Esophagus squamous epithelium (tissue), 5 donors: Measurements from ENCODE around the gene CFAP141. TPM values are rescaled to one million over a fixed set of nuclear protein-coding genes. Genes with fewer than 3 reads are reported as not detected.

Source experiments
- DNase-seq: peaks from one replicate; lab custom pipeline; 2025; lab: John Stamatoyannopoulos, UW
- H3K27ac ChIP-seq, 4 donors: fragments of 200-600 bp; sonication (generic); one replicate each; pipeline ENCODE4 v1.5.1; 2016 to 2019; ENCODE audit warnings: mild to moderate bottlenecking in 1 of 4
- H3K27me3 ChIP-seq, 4 donors: fragments of 200-600 bp; sonication (generic); 1 replicate in 3 of 4; 2 replicates in 1 of 4; pipeline versions ENCODE4 v1.5.1 to v1.6.0; 2017 to 2021; ENCODE audit warnings: antibody characterized with exemption in 1 of 4
- H3K36me3 ChIP-seq, 3 donors: fragments of 200-600 bp; sonication (generic); one replicate each; pipeline ENCODE4 v1.5.1; 2016 to 2019
- H3K4me1 ChIP-seq, 3 donors: fragments of 200-600 bp; sonication (generic); one replicate each; pipeline ENCODE4 v1.5.1; 2017 to 2019
- H3K4me3 ChIP-seq, 4 donors: fragments of 200-600 bp; sonication (generic); 1 replicate in 3 of 4; 2 replicates in 1 of 4; pipeline ENCODE4 v1.5.1; 2016 to 2019; ENCODE audit warnings: mild to moderate bottlenecking in 2 of 4, moderate library complexity in 1 of 4
- H3K9me3 ChIP-seq, 3 donors: fragments of 200-600 bp; sonication (generic); one replicate each; pipeline ENCODE4 v1.5.1; 2016 to 2019
- POLR2A ChIP-seq, 4 donors: fragments of 450-650 bp; IDR thresholded peaks; one replicate each; pipeline ENCODE4 v1.6.1; 2017; ENCODE audit warnings: antibody characterized with exemption in 4 of 4, mild to moderate bottlenecking in 4 of 4, moderate library complexity in 3 of 4
- WGBS, 2 donors: methylation state at CpG; one replicate each; pipeline ENCODE4 v1.1.5; 2018; 5-methylcytosine and 5-hydroxymethylcytosine counted together
- intact Hi-C: fragments of 100-400 bp; cut with DNase I; formaldehyde crosslinking; loops from one replicate; pipeline ENCODE4 v1.15.0; 2022
- total RNA-seq, 4 donors: library from RNA; depleted of rRNA; stranded (reverse); fragments of >200 nt; gene quantifications; one replicate each; pipeline ENCODE4 v1.1.0, GENCODE V29; 2016
- TF ChIP-seq, protein P1 (sequence below), 6 experiments: fragments of 450-650 bp in 4 of 6; fragments of 200-600 bp in 2 of 6; sonication (generic) in 2 of 6; IDR thresholded peaks; one replicate each; pipeline ENCODE4 v1.5.1; 2016 to 2019; ENCODE audit warnings: antibody characterized with exemption in 6 of 6, mild to moderate bottlenecking in 4 of 6, moderate library complexity in 4 of 6
- donor health status: DM: yes; HTN: yes; CAD: no.

The CFAP141 gene
- total RNA-seq, 4 donors from 2014 or later, result not detected

DNA sequence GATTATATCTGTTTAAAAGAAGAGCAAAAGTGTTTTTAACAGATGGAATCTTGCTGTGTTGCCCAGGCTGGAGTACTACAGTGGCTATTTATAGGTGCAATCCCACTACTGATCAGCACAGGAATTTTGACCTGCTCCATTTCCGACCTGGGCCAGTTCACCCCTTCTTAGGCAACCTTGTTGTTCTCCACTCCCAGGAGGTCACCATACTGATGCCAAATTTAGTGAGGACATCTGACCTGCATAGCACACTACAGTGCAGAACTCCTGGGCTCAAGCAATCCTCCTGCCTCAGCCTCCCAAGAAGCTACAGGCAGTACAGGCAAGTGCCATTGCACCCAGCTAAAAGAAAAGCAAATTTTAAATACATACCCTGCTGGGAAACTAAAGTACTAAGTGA is 39.9 kb downstream of the CFAP141 start:
- intact Hi-C loops, result no loop called here
- WGBS, 2 donors, result 80 to 90% methylated on average over 1 of the region's 1 CpG
- Histone ChIP-seq H3K36me3 (peaks cover 24 to 100% (median 67%) of the 10 kb centered on the region in 3 donors), H3K4me1 (no peaks in the 10 kb centered on the region), H3K4me3 (no peak overlapping the region), H3K9me3 (no peaks in the 10 kb centered on the region), H3K27me3 (no peaks in the 10 kb centered on the region), H3K27ac (no peak overlapping the region)
- no peak for TF ChIP-seq POLR2A (IDR thresholded peaks at IDR 0.05)
- TF ChIP-seq, protein P1, sequence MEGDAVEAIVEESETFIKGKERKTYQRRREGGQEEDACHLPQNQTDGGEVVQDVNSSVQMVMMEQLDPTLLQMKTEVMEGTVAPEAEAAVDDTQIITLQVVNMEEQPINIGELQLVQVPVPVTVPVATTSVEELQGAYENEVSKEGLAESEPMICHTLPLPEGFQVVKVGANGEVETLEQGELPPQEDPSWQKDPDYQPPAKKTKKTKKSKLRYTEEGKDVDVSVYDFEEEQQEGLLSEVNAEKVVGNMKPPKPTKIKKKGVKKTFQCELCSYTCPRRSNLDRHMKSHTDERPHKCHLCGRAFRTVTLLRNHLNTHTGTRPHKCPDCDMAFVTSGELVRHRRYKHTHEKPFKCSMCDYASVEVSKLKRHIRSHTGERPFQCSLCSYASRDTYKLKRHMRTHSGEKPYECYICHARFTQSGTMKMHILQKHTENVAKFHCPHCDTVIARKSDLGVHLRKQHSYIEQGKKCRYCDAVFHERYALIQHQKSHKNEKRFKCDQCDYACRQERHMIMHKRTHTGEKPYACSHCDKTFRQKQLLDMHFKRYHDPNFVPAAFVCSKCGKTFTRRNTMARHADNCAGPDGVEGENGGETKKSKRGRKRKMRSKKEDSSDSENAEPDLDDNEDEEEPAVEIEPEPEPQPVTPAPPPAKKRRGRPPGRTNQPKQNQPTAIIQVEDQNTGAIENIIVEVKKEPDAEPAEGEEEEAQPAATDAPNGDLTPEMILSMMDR (IDR thresholded peaks at IDR 0.05), result no peak
- no peak for DNase-seq

DNA sequence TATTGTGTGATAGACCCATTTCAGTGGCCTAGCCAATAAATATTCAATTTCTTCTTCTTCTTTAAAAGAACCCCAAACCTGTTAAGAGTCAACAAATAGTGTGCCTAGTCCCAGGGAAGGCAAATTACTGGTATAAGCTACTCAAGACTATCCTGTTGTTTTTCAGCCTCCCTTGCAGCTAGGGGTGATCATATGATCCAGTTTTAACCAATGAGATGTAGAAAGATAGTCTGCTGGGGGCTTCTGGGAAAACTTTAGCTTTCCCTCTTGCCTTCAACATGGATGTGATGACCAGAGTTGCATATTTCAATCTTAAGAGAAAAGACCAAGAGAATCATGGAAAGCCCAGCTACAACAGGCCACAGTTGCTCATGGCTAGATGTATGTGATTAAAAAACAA is 46.6 kb downstream of the CFAP141 start:
- DNase-seq, result no peak
- intact Hi-C loops, result no loop called here
- Histone ChIP-seq H3K9me3 (no peaks in the 10 kb centered on the region), H3K4me1 (peaks cover 0 to 46% (median 17%) of the 10 kb centered on the region in 3 donors), H3K36me3 (peaks cover 16 to 98% (median 30%) of the 10 kb centered on the region in 3 donors), H3K4me3 (no peak overlapping the region), H3K27me3 (no peaks in the 10 kb centered on the region), H3K27ac (no peak overlapping the region)
- no peak for TF ChIP-seq POLR2A (IDR thresholded peaks at IDR 0.05)
- TF ChIP-seq, protein P1 (IDR thresholded peaks at IDR 0.05), result no peak

DNA sequence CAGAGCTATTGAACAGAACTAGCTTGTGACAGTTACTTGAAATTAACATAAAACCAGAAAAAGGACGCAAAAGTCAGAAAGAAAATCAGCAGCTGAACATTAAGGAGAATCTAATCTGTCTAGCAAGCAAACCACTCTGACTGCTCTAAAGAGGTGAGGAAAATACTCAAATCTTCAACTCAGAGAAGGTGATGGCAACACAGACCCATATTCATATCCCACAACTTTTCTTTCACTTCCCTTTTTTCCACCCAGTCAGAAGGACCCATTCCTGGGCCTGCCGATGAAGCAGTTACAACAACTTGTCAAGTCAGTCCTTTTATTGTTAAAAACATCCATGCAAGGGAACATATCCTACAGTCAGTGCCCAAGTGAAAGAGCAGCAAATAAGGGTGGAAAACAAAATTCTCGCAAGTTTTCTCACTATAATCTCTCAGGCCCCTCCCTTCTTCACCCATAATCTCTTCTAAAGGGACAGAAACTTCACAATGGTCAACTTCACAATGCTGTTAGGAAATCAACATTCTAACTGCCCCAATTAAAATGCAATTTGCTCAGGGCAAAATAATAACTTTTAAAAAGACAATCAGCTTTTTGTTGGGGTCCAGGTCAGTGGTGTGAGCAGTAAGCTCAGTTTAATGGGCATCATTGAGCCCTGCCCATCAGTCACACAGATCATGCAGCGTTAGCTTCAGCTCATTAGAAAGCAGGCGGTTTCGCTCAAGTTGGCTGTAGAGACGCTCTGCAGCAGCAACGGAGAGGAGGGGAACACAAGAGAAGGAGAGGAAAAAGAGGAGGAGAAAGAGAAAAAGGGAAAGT is 47.6 kb downstream of the CFAP141 start:
- no peak for DNase-seq
- H3K27me3 ChIP-seq, result no peaks in the 10 kb centered on the region
- no peaks in the 10 kb centered on the region for H3K9me3 ChIP-seq
- TF ChIP-seq POLR2A (IDR thresholded peaks at IDR 0.05), result no peak
- TF ChIP-seq, protein P1 (IDR thresholded peaks at IDR 0.05), result no peak
- peaks cover 7 to 89% (median 20%) of the 10 kb centered on the region in 3 donors for H3K36me3 ChIP-seq
- WGBS, 2 donors, result 83 to 84% methylated on average over 8 of the region's 8 CpGs
- intact Hi-C loops, result no loop called here
- peaks cover 0 to 50% (median 20%) of the 10 kb centered on the region in 3 donors for H3K4me1 ChIP-seq
- H3K4me3 ChIP-seq, result no peak overlapping the region
- peak overlapping the region in 2 of 4 donors; percentile 23 to 39 for H3K27ac ChIP-seq

DNA sequence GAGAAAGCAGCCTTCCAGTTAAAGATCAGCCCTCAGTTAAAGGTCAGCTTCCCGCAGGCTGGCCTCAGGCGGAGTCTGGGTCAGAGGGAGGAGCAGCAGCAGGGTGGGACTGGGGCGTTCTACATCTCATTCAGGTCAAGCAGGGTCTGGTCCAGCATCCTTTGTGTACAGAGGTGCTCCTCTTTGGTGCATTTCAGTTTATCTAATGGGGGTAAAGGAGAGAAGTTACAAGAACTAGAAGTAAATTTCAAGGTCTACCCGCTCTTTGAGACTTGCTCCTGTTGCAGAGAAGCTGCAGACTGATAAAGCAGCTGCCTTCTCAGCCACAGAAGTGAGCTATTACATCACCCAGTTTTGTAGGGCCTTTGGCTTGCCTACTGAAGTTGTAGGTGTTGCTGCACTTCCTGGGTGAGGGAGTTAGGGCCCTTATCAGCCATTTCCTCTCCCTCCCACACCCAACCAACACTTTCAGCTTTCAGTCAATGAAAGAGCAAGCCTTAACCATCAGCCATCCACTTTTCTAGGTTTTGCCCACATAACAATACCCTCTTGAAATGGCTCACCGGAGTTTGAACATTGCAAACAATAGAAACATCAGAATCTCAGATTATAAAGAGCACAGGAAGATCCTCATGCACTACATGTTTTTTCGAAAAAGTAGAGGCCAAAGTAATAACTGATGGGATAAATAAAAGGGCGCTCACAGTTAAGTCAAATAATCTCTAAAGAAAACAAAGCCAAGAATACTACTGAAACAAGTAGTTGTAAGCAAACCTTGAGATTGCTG is 48.4 kb downstream of the CFAP141 start:
- H3K9me3 ChIP-seq, result no peaks in the 10 kb centered on the region
- H3K36me3 ChIP-seq, result peaks cover 7 to 81% (median 14%) of the 10 kb centered on the region in 3 donors
- no peaks in the 10 kb centered on the region for H3K27me3 ChIP-seq
- H3K4me3 ChIP-seq, result no peak overlapping the region
- peak overlapping the region in 2 of 4 donors; percentile 23 to 39 for H3K27ac ChIP-seq
- TF ChIP-seq, protein P1 (IDR thresholded peaks at IDR 0.05), result no peak
- 69 to 70% methylated on average over 6 to 7 of the region's 7 CpGs for WGBS, 2 donors
- DNase-seq, result no peak
- intact Hi-C loops, result no loop called here
- H3K4me1 ChIP-seq, result peaks cover 0 to 50% (median 20%) of the 10 kb centered on the region in 3 donors

DNA sequence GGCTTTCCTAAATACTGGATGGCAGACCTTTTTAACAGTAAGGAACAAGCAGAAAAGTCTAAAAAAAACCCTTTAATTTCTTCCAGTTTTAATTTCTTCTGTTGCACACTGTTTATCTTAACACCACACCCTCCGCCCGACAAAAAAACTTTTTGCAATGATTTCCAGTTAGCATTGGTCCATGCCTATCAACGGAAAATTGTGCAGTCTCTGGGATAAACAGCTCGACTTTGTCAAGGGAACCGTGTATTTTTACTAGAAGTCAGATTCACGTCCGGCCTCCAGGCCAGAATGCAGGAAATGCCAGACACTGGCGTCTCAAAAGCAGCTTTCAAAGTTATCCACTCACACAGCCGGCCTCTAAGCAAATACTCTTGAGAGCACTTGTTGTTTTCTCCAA is 50.9 kb downstream of the CFAP141 start:
- Histone ChIP-seq H3K9me3 (no peaks in the 10 kb centered on the region), H3K36me3 (peaks cover 2 to 56% (median 4%) of the 10 kb centered on the region in 3 donors), H3K27me3 (no peaks in the 10 kb centered on the region), H3K27ac (peak overlapping the region; percentile 52 to 92 (median 66)), H3K4me3 (no peak overlapping the region), H3K4me1 (peaks cover 0 to 57% (median 23%) of the 10 kb centered on the region in 3 donors)
- TF ChIP-seq, protein P1 (IDR thresholded peaks at IDR 0.05), result no peak
- no peak for TF ChIP-seq POLR2A (IDR thresholded peaks at IDR 0.05)
- intact Hi-C loops, result no loop called here
- WGBS, 2 donors, result 31 to 49% methylated on average over 9 of the region's 9 CpGs
- no peak for DNase-seq
